ENCODE measurements around the gene TPTE2.
"Not testable (repeated sequence)": the region's sequence is repeated elsewhere in the genome, so short reads cannot be mapped to it uniquely, and the experiment has no call there.

GRCh38 chr13:19559739-19560138 is 1.6 kb downstream of the TPTE2 start:
- TF ChIP-seq POLR2A, CTCF, EP300 (IDR thresholded peaks at IDR 0.05): not testable (repeated sequence)
